Posterior cingulate gyrus (tissue), 11 donors: ENCODE measurements around the gene ACOT8.
"Not testable (repeated sequence)": the region's sequence is repeated elsewhere in the genome, so short reads cannot be mapped to it uniquely, and the experiment has no call there.

Experiments used
- DNase-seq, 10 donors: peaks; one replicate each; pipeline versions ENCODE4 v3.0.0 to v3.0.0-alpha.2; 2020 to 2021; ENCODE audit warnings: mixed read lengths in 3 of 10
- intact Hi-C: fragments of 100-400 bp; cut with DNase I; formaldehyde crosslinking; loops from one replicate; pipeline ENCODE4 v1.15.1; 2023

The ACOT8 gene

DNA sequence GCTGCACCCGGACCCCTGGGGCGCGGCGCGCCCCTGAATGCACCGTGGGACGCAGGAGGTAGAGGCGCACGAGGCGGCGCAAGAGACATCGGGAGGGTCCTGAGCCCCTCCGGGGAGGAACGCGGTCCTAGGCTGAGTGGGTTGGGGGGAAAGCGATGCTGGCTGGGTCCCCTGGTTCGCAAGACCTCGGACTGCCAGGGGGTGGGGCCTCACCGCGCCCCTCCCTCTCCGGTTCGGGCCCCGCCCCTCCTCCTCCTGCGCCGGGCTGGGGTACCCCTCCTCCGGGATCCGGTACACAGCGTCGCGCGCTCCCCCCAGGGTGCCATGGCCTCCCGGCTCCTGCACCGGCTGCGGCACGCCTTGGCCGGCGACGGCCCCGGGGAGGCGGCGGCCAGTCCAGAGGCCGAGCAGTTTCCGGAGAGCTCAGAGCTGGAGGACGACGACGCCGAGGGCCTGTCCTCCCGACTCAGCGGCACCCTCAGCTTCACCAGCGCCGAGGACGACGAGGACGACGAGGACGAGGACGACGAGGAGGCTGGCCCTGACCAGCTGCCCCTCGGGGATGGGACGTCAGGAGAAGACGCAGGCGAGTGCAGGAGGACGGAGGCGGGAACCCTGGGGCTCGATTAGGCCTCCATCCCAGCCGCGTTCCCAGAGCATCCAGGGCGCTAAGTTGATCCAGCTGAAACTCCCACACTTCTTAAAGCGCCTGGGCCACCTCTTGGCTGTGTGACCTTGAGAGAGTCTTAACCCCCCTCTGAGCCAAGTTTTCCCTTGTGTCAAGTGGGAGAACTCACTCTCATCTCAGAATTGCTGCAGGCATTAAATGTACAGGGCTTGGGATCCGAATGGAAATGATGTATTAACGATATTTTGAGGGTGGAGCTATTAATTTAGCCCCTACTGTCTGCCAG lies 23.1 kb downstream of the ACOT8 start:
- intact Hi-C loops = no loop called here
- peak; percentile 57 to 97 (median 73) for DNase-seq

DNA sequence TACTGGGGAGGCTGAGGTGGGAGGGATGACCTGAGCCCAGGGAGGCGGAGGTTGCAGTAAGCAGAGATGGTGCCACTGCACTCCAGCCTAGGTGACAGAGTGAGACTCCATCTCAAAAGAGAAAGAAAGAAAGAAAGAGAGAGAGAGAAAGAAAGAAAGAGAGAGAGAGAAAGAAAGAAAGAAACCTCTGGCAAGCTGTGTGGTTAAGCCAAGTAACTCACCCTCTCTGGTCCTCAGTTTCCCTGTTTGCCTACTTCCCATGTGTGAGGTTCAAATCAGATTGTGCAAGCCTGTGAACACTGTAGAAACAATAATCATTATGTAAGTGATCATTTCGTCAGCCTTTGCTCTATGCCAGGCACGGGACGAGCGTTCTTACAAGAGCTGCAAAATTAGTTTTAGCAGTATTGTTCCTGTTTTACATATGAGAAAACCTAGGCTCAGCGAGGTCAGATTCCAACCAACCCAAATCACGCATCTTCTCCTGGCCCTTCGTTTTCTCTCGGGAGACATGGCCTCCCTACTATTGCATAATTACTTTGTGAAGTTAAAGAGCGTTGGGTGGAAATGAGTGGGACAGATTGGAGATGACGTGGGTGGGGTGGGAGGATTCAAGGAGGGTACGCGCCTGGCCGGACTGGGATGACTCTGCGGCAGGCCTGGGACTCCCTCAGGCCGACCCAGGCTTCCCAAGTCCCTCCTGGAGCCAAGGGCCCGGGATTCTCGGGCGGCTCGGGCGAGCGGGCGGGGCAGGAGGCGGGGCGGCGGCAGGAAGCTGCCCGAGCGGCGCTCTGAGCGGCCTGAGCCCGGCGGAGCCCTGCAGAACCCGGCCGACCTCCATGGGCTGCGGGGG lies 23.9 kb downstream of the ACOT8 start, which contains the start of gene SNX21:
SNX21 (plus strand) TSS at position 770 of the 853 bp plus-strand sequence. CDS start 121 bp downstream, outside the sequence.
- intact Hi-C loops = no loop called here
- DNase-seq = peak; percentile 37 to 96 (median 66)

DNA sequence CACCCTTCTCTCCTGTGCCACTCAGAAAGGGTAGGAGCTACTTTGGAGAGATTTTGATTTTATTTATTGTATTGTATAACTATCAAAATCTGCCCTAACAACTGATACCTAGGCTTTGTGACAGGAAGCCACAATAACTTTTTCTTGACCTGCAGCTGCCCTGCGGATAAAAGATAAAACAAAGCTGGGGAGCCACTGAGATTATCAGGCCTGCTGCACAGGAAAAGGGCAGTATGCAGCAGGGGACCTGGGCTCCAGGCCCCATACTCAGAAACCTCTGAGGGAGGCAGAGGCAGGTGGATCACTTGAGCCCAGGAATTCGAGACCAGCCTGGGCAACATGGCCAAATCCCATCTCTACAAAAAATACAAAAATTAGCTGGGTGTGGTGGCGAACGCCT lies 24.6 kb downstream of the ACOT8 start:
- peak in 1 of 10 donors; percentile 38 for DNase-seq
- intact Hi-C loops = no loop called here

DNA sequence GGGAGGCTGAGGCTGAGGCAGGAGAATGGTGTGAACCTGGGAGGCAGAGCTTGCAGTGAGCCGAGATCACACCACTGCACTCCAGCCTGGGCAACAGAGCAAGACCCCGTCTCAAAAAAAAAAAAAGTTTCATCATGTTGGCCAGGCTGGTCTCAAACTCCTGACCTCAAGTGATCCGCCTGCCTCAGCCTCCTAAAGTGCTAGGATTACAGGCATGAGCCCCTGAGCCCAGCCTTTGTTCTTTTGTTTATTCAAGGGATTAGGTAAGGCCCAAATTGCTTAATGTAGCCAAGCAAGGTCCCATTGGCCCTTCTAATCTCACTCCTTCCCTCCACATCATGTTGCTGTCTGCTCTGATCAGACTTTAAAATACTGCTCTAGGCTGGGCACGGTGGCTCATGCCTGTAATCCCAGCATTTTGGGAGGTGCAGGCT lies 27.5 kb downstream of the ACOT8 start:
- DNase-seq, intact Hi-C loops: not testable (repeated sequence)

DNA sequence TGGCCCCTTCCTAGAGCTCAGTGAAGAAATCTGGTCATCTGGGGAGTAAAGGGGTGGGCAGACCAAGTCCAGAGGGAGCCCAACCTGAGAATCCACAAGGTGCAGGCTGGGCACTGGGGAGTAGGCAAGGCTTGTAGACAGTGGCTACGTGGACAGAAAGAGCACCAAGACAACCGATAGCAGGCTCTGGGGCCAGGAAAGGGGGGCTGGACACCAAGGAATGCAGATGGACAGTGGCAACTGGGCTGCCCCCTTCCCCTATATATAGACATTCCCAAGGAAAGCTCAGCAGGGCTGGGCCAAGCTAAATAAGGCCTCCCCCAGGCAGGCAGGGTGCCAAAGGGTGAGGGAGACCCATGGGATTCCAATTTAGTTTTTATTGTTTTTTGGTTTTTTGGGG lies 28.6 kb downstream of the ACOT8 start:
- intact Hi-C loops = no loop called here
- DNase-seq = no peak

DNA sequence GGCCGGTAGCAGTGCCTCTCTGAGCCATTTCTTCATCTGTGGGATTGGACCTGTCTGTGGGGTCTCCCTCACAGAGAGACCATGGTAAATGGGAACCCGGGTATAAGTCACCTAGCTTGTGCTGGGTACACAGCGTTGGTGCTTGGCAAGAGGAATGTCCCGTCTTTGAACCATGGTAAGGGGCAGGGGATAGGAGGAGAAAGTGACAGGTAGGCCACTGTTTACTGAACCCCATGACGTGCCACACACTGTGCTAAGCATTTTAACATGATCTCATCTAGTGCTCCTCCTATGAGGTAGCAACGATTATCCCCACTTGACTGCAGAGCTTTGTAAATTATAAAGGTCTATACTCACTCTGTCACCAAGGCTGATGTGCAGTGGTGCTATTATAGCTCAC lies 29.5 kb downstream of the ACOT8 start:
- intact Hi-C loops = no loop called here

DNA sequence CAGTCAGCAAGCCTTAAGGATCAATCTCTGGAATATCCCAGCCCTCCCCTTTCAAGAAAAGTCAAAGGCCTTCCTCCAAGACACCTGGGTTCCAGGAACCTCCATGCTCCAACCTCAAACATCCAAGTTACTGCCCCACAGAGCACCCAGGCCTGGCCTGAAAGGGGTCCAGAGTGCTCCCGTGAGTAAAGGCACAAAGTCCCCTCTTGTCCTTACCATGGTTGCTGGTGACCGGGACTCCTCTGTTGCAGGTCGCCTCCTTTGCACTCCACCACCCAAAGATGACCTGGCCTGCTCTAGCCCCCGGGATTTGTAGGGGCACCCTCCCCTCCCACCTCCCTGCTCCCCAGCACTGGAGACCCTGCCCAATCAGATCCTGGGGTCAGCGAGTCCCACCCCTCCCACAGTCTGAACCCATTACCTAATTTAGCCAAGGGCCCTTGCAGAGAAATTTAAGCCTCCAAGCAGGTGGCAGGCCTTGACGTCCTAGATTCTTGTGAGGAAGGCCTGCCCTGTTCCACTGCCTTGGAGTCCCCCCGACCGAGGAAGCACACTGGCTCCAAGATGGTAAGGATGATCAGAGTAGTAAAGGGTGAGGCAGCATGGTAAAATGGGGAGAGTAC lies 30.1 kb downstream of the ACOT8 start, which contains the start of gene TNNC2:
TNNC2 (minus strand) TSS at position 283 of the 623 bp plus-strand sequence; CDS start at position 219, 64 bp downstream.
- no peak for DNase-seq
- intact Hi-C loops = no loop called here

More for the DNA sequence above, 29.5 kb downstream of the ACOT8 start:
- DNase-seq = no peak

DNA sequence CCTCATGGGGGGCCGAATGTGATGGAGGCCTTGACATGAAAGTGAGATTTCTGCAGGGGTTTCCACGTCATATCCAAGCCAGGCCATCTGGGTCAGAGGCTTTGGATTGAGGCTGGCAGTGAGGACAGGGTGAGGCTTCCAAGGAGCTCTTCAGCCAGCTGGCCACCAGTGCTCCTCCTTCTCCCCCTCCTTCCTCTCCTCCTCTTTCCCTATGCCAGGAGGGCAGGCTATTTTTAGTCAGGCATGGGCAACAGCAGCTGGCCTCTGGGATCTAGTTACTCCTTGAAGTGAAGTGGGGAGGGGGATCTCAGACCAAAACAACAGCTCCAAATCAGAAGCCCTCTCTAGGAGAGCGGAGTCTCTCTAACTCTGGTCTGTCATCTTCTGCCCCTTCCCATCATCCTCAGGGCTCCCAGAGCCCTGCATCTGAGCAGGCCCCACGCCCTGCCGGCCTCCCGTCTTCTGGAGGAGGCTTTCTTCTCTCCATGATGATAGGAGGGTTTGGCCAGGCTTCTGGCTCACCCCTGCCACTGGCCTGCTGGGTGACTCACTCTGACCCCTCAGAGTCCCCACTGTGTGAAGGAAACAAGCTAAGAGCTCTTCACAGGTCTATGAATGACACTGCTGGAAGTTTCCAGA lies 30.7 kb downstream of the ACOT8 start:
- DNase-seq = no peak
- intact Hi-C loops = no loop called here

DNA sequence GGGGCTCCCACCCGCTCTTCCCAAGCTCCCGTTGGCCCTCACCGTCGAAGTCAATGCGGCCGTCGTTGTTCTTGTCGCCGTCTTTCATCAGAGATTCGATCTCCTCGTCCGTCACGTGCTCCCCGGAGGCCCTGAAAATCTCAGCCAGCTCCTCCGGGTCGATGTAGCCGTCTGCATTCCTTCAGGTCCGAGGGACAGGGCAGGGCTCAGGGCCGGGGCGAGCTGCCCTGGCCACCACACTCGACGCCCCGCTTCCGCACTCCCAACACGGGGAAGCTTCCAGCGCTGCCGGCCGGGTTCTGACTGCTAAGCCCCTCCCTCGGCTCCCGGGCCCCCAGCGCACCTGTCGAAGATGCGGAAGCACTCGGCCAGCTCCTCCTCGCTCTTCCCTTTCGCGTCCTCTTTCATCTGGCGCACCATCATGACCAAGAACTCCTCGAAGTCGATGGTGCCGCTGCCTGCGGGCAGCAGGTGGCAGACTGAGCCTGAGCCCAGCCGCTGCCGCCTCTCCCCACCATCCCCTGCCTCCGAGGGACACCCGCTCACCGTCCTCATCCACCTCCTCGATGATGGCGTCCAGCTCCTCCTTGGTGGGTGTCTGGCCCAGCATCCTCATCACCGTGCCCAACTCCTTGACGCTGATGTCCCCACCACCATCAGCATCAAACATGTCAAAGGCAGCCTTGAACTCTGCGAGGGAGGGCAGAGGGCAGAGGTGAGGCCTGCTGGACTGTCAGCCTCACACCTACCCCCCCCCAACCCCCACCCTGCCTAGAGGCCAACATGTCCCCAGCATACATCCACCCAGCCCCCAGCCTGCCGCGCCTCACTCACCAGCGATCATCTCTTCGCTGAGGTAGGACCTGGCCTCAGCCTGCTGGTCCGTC lies 33.0 kb downstream of the ACOT8 start:
- DNase-seq = peak in 5 of 10 donors; percentile 26 to 90 (median 52)
- intact Hi-C loops = no loop called here

DNA sequence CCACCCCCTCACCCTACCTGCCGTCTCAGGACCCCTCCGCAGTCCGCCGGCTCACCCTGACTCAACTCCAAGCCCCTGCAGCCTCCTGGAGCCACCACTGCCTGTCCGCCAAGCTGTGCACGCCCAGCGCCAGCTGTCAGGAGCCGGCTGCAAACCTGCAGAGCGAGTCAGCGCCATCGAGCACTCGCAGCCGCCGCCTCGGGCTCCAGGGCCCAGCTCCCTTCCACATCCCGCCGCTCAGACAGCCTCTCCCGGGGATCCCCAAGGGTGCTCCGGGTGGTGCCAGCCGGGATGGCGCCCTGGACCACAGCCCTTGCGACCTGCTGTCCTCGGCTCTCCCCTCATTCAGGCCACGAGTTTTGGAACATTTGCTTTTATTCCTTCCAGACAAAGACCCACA lies 34.3 kb downstream of the ACOT8 start:
- peak in 6 of 10 donors; percentile 41 to 93 (median 70) for DNase-seq
- intact Hi-C loops = no loop called here

DNA sequence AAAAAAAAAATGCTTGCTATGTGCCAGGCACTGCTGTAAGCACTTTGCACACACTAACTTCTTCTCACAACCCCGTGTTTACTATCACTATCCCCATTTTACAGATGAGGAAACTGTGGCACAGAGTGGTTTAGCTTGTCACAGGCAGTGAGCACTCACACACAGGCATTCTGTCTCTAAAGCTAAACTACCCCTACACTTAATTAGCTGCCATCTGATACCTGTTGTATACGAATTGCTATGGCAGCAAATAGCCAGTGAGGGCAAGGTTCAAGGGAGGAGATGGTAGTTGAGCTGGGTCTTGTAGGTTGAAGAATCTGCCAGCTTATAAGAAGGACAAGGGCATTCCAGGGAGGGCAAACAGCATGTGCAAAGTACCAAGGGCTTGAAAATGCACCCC lies 35.2 kb downstream of the ACOT8 start:
- no peak for DNase-seq
- intact Hi-C loops = no loop called here

DNA sequence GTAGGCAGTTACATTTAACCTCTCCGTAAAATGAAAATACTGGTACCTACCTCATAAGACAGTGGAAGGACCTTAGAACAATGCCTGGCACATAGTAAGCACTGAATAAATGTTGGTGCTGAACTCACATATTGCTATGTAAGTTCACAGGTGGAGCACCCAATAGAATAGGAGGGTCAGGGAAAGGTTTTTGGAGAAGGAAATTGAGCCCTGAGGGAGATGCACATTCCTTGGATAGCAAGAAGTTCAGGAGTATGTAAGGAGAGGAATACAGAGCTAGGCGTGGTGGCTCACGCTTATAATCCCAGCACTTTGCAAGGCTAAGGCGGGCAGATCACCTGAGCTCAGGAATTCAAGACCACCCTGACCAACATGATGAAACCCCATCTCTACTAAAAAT lies 37.7 kb downstream of the ACOT8 start:
- intact Hi-C loops = no loop called here
- DNase-seq = no peak

DNA sequence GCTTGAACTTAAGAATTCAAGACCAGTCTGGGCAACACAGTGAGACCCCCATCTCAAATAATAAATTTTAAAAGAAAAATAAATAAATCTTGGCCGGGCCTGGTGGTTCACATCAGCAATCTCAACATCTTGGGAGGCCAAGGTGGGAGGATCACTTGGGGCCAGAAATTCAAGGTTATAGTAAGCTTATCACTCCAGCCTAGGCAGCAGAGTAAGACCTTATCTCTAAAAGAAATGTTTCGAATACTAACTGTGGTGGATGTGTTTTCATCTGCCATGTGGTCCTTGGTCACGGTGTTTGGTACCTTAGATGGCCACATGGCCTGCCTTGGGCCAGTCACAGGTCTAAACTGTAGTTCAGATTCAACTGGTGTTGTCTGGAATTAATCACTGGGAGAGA lies 39.0 kb downstream of the ACOT8 start:
- intact Hi-C loops = no loop called here
- DNase-seq = no peak

DNA sequence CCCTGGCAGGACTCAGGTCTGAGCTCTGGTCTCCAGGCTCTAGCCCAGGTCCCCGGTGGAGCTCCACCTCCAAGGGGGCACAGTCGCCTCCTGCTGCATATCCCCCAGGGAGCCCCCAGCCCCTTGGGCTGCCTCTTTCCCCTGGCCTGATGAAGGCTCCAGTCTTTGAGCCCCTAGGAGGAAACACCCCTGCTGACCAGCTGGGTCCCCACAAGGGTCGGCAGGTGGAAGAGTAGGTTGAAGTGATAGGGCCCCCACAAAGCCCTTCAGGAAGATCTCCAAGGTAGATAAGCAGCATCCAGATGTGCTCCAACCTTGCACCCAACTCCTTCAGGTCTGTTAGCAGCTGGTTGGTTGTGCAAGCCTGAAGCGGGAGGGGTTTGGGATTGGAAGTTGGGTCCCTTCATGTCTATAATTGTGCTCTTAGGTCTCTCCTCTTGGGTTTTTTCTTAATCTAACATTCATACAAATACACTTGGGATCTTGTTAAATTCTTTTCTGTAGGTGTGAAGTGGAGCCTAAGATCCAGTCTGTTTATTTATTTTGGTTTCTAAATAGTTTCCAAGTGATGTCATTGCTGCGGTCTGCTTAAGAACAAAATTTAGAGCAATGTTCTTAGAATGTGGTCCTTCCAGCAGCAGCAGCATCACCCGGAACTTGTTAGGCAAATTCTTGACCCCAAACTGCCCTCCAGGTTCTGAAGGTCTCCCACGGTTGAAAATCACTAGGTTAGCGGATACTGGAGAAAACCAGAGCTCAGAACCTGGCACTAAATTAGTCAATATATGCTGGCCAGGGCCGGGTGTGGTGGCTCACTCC lies 39.6 kb downstream of the ACOT8 start:
- no peak for DNase-seq
- intact Hi-C loops = no loop called here

DNA sequence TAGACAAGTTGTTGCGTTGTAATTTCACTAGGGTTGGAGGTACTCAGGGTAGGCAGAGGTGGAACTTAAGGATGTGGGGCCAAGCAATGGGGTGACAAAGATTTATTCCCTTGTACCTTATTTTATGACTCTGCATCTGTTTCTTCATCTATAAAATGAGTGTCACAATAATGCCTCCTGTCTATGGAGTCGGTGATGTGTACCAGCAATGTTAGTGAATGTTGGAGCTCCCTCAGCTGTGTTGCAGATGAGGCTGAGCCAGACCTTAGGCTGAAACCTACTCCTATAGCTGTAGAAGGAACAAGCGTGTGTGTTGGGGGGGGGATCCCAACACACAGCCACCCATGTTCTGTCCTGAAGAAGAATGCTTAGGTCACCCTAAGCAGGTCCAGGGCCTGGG lies 40.2 kb downstream of the ACOT8 start:
- intact Hi-C loops = no loop called here

DNA sequence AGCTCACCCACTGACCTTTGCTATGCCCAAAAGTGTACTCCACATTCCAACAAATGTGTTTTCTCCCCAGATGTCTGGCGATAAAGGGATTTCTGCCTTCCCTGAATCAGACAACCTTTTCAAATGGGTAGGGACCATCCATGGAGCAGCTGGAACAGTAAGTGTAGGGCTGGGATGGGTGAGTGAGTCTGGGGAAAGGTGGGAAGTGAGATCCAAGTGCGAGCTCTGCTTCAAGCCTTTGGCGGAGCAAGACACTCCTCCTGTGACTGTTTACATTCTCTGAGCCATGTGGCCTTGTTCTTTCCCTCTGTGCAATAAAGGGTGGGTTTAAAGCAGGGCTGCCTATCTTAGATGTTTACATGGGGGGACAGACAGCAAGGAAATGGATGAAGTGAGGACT lies 42.9 kb downstream of the ACOT8 start:
- DNase-seq = no peak
- intact Hi-C loops = no loop called here

More for the DNA sequence above, 40.2 kb downstream of the ACOT8 start:
- DNase-seq = no peak

DNA sequence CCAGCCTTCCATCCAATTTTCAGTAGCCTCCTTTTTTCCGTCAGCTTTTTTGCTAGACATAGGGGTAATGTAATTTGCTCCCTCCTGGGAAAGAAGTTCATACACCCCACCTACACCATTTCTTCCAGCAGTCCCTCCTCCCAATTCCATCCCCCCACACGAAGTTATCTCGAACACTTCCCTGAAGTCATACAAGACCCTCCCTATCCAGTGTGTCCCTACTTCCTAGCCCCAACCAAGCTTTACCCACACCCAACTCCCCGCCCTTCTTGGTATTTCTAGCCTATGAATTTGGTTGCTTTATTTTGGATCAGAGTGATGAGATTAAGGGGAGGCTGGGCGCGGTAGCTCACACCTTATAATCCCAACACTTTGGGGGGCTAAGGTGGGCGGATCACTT lies 43.7 kb downstream of the ACOT8 start:
- DNase-seq = no peak
- intact Hi-C loops = loop anchor here (2.0 kb wide), 1 partner anchor 77 kb away; the partner anchor contains the start of genes CTSA and NEURL2

DNA sequence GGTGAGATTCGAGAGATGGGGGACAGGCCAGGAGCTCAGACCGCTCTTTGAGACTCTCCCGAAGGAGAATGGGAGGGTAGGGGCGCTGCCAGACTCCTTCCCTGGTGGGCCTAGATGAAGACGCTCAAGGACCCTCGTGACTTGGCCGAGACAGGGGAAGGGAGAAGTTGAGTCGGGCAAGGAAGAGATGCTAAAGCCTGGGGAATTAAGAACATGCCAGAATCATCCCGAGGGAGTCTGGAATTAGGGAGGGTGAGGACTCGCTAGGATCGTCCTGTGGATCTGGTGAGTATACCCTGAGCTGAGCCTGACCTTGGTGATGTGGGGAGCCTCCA lies 44.2 kb downstream of the ACOT8 start:
- DNase-seq = no peak
- intact Hi-C loops = loop anchor here (2.0 kb wide), 1 partner anchor 78 kb away; the partner anchor contains the start of genes CTSA and NEURL2
